ENCODE data around the gene CAMSAP1. TPM values are rescaled to one million over a fixed set of nuclear protein-coding genes. Genes with fewer than 3 reads are reported as not detected.

The CAMSAP1 gene
- total RNA-seq, 1 experiment from 2014 or later, result 52.7 TPM

DNA sequence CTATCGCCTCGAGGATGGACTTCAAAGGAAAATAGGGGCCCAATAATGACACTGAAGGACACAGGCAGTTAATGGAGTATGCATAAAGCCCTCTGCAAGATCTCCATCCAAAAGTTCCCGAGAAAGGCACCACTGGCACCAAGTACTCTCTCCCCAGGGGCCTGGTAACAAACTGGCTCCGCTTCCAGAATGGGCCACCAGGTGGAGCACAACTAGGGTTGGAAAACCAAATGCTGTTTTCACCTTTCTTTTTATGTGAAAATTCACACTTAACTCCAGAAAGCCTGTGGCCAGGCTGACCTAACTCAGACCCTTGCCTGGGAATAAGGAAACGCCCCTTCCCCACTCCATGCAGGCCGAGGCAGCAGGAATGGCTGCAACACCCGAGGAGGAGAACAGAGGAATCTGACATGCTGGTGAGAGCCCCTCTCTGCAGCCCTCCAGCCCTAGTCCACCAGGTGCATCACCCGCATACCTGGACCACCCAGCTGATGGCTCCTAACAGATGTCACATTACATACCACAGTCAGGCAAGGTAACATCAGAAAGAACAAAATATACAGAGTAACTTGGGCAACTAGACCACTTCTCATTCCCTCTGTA, 42.8 kb downstream of the CAMSAP1 start:
- Histone ChIP-seq H2BK15ac (ENCODE audit: low read depth, low read length) (no peak overlapping the region), H3K27me3 (ENCODE audit: insufficient read depth, low read length) (no peaks in the 10 kb centered on the region), H4K8ac (replicated peaks; ENCODE audit: insufficient read length, low read depth, low read length) (no peak overlapping the region), H2AK5ac (ENCODE audit: insufficient read length, low read length) (no peak overlapping the region), H3K79me1 (ENCODE audit: insufficient read depth, low read depth, low read length, poor library complexity, severe bottlenecking) (peaks cover 6% of the 10 kb centered on the region), H4K5ac (ENCODE audit: insufficient read length, low read depth, low read length) (no peak overlapping the region), H2BK5ac (ENCODE audit: insufficient read length, low read length) (no peak overlapping the region), H3K56ac (ENCODE audit: insufficient read length, low read depth, low read length) (no peak overlapping the region), H3K9ac (ENCODE audit: extremely low read depth, insufficient read length, low read length) (no peak overlapping the region), H3K18ac (ENCODE audit: insufficient read length, low read depth, low read length) (no peak overlapping the region), H3K23ac (ENCODE audit: insufficient read length, low read depth, low read length) (no peak overlapping the region), H3K23me2 (ENCODE audit: insufficient read length, low read depth, low read length, poor library complexity, severe bottlenecking) (no peaks in the 10 kb centered on the region), H4K20me1 (ENCODE audit: control insufficient read depth, insufficient read depth, insufficient read length) (no peaks in the 10 kb centered on the region), H2BK120ac (ENCODE audit: low read depth, low read length, poor library complexity, severe bottlenecking) (no peak overlapping the region), H3K4me2 (ENCODE audit: insufficient read depth, insufficient read length, low read length) (no peak overlapping the region), H3K14ac (ENCODE audit: insufficient read depth, low read length) (no peak overlapping the region), H2AFZ (ENCODE audit: low read length) (no peak overlapping the region), H3K9me3 (ENCODE audit: control insufficient read depth, low read depth, low read length) (no peaks in the 10 kb centered on the region), H2BK20ac (ENCODE audit: low read depth, low read length, poor library complexity, severe bottlenecking) (no peak overlapping the region), H3K4ac (ENCODE audit: low read depth, low read length) (no peak overlapping the region), H3K4me1 (ENCODE audit: insufficient read depth, low read length) (no peaks in the 10 kb centered on the region), H2BK12ac (ENCODE audit: insufficient read length, low read depth, low read length) (no peak overlapping the region), H3T11ph (ENCODE audit: low read length) (no peak overlapping the region), H3K79me2 (ENCODE audit: insufficient read depth, low read length) (peaks cover 13% of the 10 kb centered on the region; the same call in 1 of the 2 replicates), H3K27ac (ENCODE audit: insufficient read length, low read depth, low read length) (no peak overlapping the region), H4K91ac (ENCODE audit: insufficient read length, low read depth, low read length) (no peak overlapping the region)
- no peak overlapping the region for H3K4me3 Mint-ChIP-seq
- H3K27ac Mint-ChIP-seq, result peak overlapping the region; percentile 15 to 80 (median 75); a peak in 5 of 7 replicates
- peak; percentile 74 for DNase-seq
- peaks cover 24 to 28% of the 10 kb centered on the region in 2 experiments for H3K4me1 Mint-ChIP-seq
- no peaks in the 10 kb centered on the region for H3K27me3 Mint-ChIP-seq (ENCODE audit: low read depth)
- WGBS (ENCODE audit: extremely low coverage, insufficient read length, low lambda C conversion rate), result no CpG with 5 or more reads among the region's 8 CpGs
- no peaks in the 10 kb centered on the region for H3K9me3 Mint-ChIP-seq
- TF ChIP-seq, protein P1, sequence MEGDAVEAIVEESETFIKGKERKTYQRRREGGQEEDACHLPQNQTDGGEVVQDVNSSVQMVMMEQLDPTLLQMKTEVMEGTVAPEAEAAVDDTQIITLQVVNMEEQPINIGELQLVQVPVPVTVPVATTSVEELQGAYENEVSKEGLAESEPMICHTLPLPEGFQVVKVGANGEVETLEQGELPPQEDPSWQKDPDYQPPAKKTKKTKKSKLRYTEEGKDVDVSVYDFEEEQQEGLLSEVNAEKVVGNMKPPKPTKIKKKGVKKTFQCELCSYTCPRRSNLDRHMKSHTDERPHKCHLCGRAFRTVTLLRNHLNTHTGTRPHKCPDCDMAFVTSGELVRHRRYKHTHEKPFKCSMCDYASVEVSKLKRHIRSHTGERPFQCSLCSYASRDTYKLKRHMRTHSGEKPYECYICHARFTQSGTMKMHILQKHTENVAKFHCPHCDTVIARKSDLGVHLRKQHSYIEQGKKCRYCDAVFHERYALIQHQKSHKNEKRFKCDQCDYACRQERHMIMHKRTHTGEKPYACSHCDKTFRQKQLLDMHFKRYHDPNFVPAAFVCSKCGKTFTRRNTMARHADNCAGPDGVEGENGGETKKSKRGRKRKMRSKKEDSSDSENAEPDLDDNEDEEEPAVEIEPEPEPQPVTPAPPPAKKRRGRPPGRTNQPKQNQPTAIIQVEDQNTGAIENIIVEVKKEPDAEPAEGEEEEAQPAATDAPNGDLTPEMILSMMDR (conservative IDR thresholded peaks at IDR 0.05), result peak; percentile 94
- peaks cover 26 to 40% (median 28%) of the 10 kb centered on the region in 3 experiments for H3K36me3 Mint-ChIP-seq (ENCODE audit: insufficient read depth in 1 of 3, low read depth in 3 of 3)

Data from H9 (cell line).